Mesothelial cell of epicardium (in vitro differentiated cells): ENCODE measurements around the gene TNFRSF1B. TPM values are rescaled to one million over a fixed set of nuclear protein-coding genes. Genes with fewer than 3 reads are reported as not detected.

ENCODE experiments used
- DNase-seq, 2 experiments: peaks; one replicate each; pipeline ENCODE4 v3.0.0; 2021; ENCODE audit warnings: low spot score in 2 of 2; ENCODE audit not compliant: unreplicated experiment in 2 of 2
- H3K27ac Mint-ChIP-seq: 2 replicates; pipeline ENCODE4 v1.8.0; 2021; ENCODE audit warnings: mixed read lengths
- H3K27me3 Mint-ChIP-seq: 2 replicates; pipeline ENCODE4 v1.8.0; 2021; ENCODE audit warnings: low read depth, mixed read lengths
- H3K36me3 Mint-ChIP-seq: 2 replicates; pipeline ENCODE4 v1.8.0; 2021; ENCODE audit warnings: mixed read lengths
- H3K4me1 Mint-ChIP-seq: 2 replicates; pipeline ENCODE4 v1.8.0; 2021; ENCODE audit warnings: mixed read lengths
- H3K4me3 Mint-ChIP-seq: 2 replicates; pipeline ENCODE4 v1.8.0; 2021; ENCODE audit warnings: mild to moderate bottlenecking, moderate library complexity, mixed read lengths
- H3K9me3 Mint-ChIP-seq: 2 replicates; pipeline ENCODE4 v1.8.0; 2021; ENCODE audit warnings: mixed read lengths
- microRNA-seq: library from miRNA; unstranded; fragments of <30 nt; microRNA quantifications from one replicate; pipeline ENCODE4 v1.2.0, GENCODE V29; 2021; ENCODE audit warnings: inconsistent platforms, mixed read lengths
- total RNA-seq: library from RNA; stranded (reverse); gene quantifications from 3 replicates; pipeline ENCODE4 v1.2.1, GENCODE V29; 2021
- TF ChIP-seq, protein P1 (sequence below): fragments of 200-600 bp; sonication (generic); IDR thresholded peaks from one replicate; pipeline ENCODE4 v1.5.0; 2021; ENCODE audit warnings: antibody characterized with exemption; ENCODE audit not compliant: unreplicated experiment

The TNFRSF1B gene
- total RNA-seq, 1 donor from 2014 or later = 2.9 TPM

DNA sequence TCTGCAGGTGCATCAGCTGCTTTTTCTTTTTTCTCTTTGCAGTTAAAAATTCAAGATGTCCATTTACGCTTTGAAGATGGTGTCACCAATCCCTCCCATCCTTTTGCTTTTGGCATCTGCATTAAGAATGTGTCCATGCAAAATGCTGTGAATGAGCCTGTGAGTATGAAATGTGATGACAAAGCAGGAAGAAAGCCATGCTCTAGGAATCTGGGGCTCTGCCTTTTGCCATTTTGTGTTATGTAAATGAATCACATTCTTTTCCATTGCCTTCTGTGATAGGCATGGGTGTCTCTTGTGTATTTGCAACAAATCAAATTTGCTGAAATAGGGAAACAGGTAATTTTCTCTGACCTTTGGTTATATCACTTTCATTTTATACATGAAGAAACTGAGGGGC lies 82.4 kb downstream of the TNFRSF1B start:
- no peaks in the 10 kb centered on the region for H3K9me3 Mint-ChIP-seq
- H3K27ac Mint-ChIP-seq = no peak overlapping the region
- DNase-seq = no peak
- H3K27me3 Mint-ChIP-seq = no peaks in the 10 kb centered on the region
- peaks cover 6% of the 10 kb centered on the region for H3K4me1 Mint-ChIP-seq
- peaks cover 53% of the 10 kb centered on the region for H3K36me3 Mint-ChIP-seq
- TF ChIP-seq, protein P1, sequence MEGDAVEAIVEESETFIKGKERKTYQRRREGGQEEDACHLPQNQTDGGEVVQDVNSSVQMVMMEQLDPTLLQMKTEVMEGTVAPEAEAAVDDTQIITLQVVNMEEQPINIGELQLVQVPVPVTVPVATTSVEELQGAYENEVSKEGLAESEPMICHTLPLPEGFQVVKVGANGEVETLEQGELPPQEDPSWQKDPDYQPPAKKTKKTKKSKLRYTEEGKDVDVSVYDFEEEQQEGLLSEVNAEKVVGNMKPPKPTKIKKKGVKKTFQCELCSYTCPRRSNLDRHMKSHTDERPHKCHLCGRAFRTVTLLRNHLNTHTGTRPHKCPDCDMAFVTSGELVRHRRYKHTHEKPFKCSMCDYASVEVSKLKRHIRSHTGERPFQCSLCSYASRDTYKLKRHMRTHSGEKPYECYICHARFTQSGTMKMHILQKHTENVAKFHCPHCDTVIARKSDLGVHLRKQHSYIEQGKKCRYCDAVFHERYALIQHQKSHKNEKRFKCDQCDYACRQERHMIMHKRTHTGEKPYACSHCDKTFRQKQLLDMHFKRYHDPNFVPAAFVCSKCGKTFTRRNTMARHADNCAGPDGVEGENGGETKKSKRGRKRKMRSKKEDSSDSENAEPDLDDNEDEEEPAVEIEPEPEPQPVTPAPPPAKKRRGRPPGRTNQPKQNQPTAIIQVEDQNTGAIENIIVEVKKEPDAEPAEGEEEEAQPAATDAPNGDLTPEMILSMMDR = no peak
- H3K4me3 Mint-ChIP-seq = no peak overlapping the region

DNA sequence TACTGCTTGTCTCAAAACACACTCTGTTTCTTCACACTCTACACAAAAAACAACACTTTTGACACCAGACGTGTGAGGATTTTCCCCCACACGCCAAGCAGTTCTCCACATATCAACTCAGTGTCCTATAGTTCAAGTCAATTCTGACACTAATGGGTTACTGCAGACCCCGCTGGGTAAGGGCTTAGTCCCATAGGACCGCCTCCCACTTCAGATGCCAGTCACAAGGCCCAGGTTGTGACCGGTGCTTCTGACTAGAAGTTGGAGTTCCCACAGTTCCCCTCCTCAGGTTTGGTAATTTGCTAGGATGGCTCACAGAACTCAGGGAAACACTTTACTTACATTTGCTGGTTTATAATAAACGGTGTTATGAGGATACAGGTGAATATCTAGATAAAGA lies 83.0 kb downstream of the TNFRSF1B start:
- peaks cover 48% of the 10 kb centered on the region for H3K36me3 Mint-ChIP-seq
- no peaks in the 10 kb centered on the region for H3K27me3 Mint-ChIP-seq
- H3K9me3 Mint-ChIP-seq = no peaks in the 10 kb centered on the region
- no peak overlapping the region for H3K4me3 Mint-ChIP-seq
- H3K4me1 Mint-ChIP-seq = peaks cover 6% of the 10 kb centered on the region
- DNase-seq = no peak
- no peak overlapping the region for H3K27ac Mint-ChIP-seq
- TF ChIP-seq, protein P1 = no peak

DNA sequence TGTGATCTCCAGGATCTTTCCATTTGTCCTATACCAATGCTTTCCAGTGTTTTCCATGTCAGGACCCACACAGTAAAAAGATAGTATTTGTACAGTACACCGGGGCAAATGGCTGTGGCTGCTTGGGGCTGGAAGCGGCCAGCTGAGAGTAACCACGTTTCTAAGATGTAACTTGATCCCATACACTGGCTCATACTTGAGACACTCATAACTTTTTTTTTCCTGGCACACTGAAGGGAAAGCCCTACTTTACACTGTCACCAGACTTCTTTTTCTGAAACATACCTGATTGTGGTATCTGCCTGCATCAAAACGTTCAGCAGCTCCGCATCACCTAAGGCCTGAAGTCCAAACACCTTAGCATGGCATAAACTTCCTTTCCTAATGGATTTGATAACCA lies 84.7 kb downstream of the TNFRSF1B start:
- DNase-seq = no peak
- Mint-ChIP-seq H3K4me3 (no peak overlapping the region), H3K27ac (peak overlapping the region; percentile 31), H3K27me3 (no peaks in the 10 kb centered on the region), H3K4me1 (peaks cover 6% of the 10 kb centered on the region), H3K36me3 (peaks cover 44% of the 10 kb centered on the region), H3K9me3 (no peaks in the 10 kb centered on the region)
- TF ChIP-seq, protein P1 = no peak

DNA sequence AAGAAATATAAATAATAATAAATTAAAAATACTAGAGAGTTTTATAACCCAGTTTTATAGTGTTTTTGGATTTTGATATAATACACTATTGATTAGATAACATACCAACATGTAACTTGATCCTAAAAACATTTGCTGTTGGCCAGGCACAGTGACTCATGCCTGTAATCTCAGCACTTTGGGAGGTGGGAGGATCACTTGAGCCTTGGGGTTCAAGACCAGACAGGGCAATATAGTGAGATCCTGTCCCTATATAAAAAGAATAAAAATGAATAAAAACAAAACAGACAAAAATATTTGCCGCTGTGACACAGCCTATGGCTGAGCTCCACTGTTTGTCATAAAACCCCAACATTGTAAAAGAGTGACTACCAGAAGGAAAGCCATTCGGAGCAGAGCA lies 89.1 kb downstream of the TNFRSF1B start:
- H3K4me1 Mint-ChIP-seq = peaks cover 6% of the 10 kb centered on the region
- no peak overlapping the region for H3K27ac Mint-ChIP-seq
- H3K9me3 Mint-ChIP-seq = no peaks in the 10 kb centered on the region
- no peak for DNase-seq
- peaks cover 44% of the 10 kb centered on the region for H3K36me3 Mint-ChIP-seq
- no peak overlapping the region for H3K4me3 Mint-ChIP-seq
- no peaks in the 10 kb centered on the region for H3K27me3 Mint-ChIP-seq
- TF ChIP-seq, protein P1 = no peak

DNA sequence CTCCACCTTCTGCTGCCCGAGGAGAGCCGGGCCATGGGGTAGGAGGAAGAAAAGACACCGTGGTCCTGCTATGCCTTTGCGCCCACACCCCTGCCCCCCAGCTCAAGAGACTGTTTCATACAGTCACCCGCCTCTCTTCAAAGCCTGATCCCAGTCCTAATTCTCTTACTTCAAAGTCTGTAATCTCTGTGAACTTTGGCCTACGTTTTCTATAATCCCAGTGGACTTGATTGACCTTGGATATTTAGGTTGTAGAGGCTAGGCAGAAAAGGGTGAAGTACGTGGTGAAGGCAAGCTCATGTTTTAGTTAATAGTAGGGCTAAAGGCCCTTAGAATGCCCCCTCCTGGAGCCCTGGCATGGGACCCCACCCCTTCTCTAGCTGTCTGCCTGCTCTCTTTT lies 91.5 kb downstream of the TNFRSF1B start:
- Mint-ChIP-seq H3K27me3 (no peaks in the 10 kb centered on the region), H3K4me1 (no peaks in the 10 kb centered on the region), H3K9me3 (no peaks in the 10 kb centered on the region), H3K27ac (no peak overlapping the region), H3K4me3 (no peak overlapping the region), H3K36me3 (peaks cover 57% of the 10 kb centered on the region)
- TF ChIP-seq, protein P1 = no peak
- DNase-seq = no peak

Small RNA genes within 50 kb of the gene (microRNA-seq; reads per million reads assigned to microRNA genes)
- gene MIR4632 (not detected), gene MIR7846 (not detected)

Other genes starting within 250 kb of the TNFRSF1B start
- gene KIAA2013, start 240.6 kb upstream of the TNFRSF1B start, total RNA-seq = 37.8 to 39.3 TPM (median 37.8 TPM) in 3 replicates
- gene PLOD1, start 232.3 kb upstream of the TNFRSF1B start, total RNA-seq = 198 to 206 TPM (median 203 TPM) in 3 replicates
- gene MFN2, start 186.5 kb upstream of the TNFRSF1B start, total RNA-seq = 52.4 to 58.4 TPM (median 53.7 TPM) in 3 replicates
- gene MIIP, start 147.5 kb upstream of the TNFRSF1B start, total RNA-seq = 31.7 to 37.5 TPM (median 32.0 TPM) in 3 replicates
- gene TNFRSF8, start 103.7 kb upstream of the TNFRSF1B start, total RNA-seq = 0.31 to 0.53 TPM (median 0.41 TPM) in 3 replicates
- 71.6 to 77.8 TPM (median 77.4 TPM) in 3 replicates for gene VPS13D, start 63.0 kb downstream of the TNFRSF1B start, total RNA-seq